Neural progenitor cell (in vitro differentiated cells): Measurements from ENCODE around the gene DOCK11. TPM values are rescaled to one million over a fixed set of nuclear protein-coding genes. Genes with fewer than 3 reads are reported as not detected.

Source experiments
- DNase-seq: peaks from one replicate; pipeline ENCODE4 v3.0.0-alpha.2; 2016; ENCODE audit warnings: low spot score
- H2AFZ ChIP-seq: fragments of 200-600 bp; sonication (generic); replicated peaks from 2 replicates; pipeline ENCODE4 v1.6.1; 2016; ENCODE audit warnings: antibody characterized with exemption
- H3F3A ChIP-seq: fragments of 200-600 bp; sonication (generic); 2 replicates; pipeline ENCODE4 v1.6.1; 2016; ENCODE audit warnings: antibody characterized with exemption, low read depth
- H3K27ac ChIP-seq: fragments of 200-600 bp; sonication (generic); 2 replicates; pipeline ENCODE4 v1.5.1; 2016; ENCODE audit warnings: mild to moderate bottlenecking
- H3K27me3 ChIP-seq: fragments of 200-600 bp; sonication (generic); 2 replicates; pipeline ENCODE4 v1.6.1; 2016; ENCODE audit warnings: mild to moderate bottlenecking, moderate library complexity
- H3K36me3 ChIP-seq: fragments of 200-600 bp; sonication (generic); 2 replicates; pipeline ENCODE4 v1.5.1; 2016
- H3K4me1 ChIP-seq: fragments of 200-600 bp; sonication (generic); 2 replicates; pipeline ENCODE4 v1.6.1; 2016; ENCODE audit warnings: mixed run types
- H3K4me2 ChIP-seq: fragments of 200-600 bp; sonication (generic); 2 replicates; pipeline ENCODE4 v1.6.1; 2016
- H3K4me3 ChIP-seq: fragments of 200-600 bp; sonication (generic); 2 replicates; pipeline ENCODE4 v1.5.1; 2016
- H3K79me2 ChIP-seq: fragments of 200-600 bp; sonication (generic); 2 replicates; pipeline ENCODE4 v1.6.1; 2016; ENCODE audit warnings: low read depth
- H3K9ac ChIP-seq: fragments of 200-600 bp; sonication (generic); 2 replicates; pipeline ENCODE4 v1.6.1; 2016
- H3K9me3 ChIP-seq: fragments of 200-600 bp; sonication (generic); 2 replicates; pipeline ENCODE4 v1.5.1; 2016; ENCODE audit warnings: low read depth
- H4K20me1 ChIP-seq: fragments of 200-600 bp; sonication (generic); 2 replicates; pipeline ENCODE4 v1.6.1; 2016; ENCODE audit warnings: low read depth
- H3K27ac Mint-ChIP-seq: 3 replicates; pipeline ENCODE4 v1.8.0; 2021; ENCODE audit warnings: mixed read lengths
- H3K27me3 Mint-ChIP-seq: 2 replicates; pipeline ENCODE4 v1.8.0; 2022; ENCODE audit warnings: low read depth, mild to moderate bottlenecking, inconsistent platforms, moderate library complexity, mixed read lengths; ENCODE audit not compliant: insufficient read depth
- H3K36me3 Mint-ChIP-seq: 3 replicates; pipeline ENCODE4 v1.8.0; 2021; ENCODE audit warnings: mixed read lengths
- H3K4me1 Mint-ChIP-seq: 3 replicates; pipeline ENCODE4 v1.8.0; 2021; ENCODE audit warnings: mixed read lengths
- H3K4me3 Mint-ChIP-seq: 3 replicates; pipeline ENCODE4 v1.8.0; 2021; ENCODE audit warnings: mild to moderate bottlenecking, moderate library complexity, mixed read lengths
- H3K9me3 Mint-ChIP-seq: 3 replicates; pipeline ENCODE4 v1.8.0; 2020; ENCODE audit warnings: mixed read lengths
- CTCF ChIP-seq: fragments of 200-600 bp; sonication (generic); IDR thresholded peaks from 2 replicates; pipeline ENCODE4 v1.5.1; 2017; ENCODE audit warnings: antibody characterized with exemption, mild to moderate bottlenecking
- EZH2 ChIP-seq: fragments of 200-600 bp; sonication (generic); IDR thresholded peaks from 2 replicates; pipeline ENCODE4 v1.6.1; 2017; ENCODE audit warnings: antibody characterized with exemption, mild to moderate bottlenecking, moderate library complexity
- EZH2phosphoT487 ChIP-seq: fragments of 200-600 bp; sonication (generic); IDR thresholded peaks from 2 replicates; pipeline ENCODE4 v1.6.1; 2017; ENCODE audit warnings: antibody characterized with exemption
- total RNA-seq: library from RNA; depleted of rRNA; stranded (reverse); fragments of >200 nt; gene quantifications from 2 replicates; pipeline ENCODE4 v1.2.3, GENCODE V29; 2015; ENCODE audit warnings: low replicate concordance

Gene DOCK11
- total RNA-seq, 1 donor from 2014 or later: 20.9 TPM

- Mint-ChIP-seq H3K4me3 (no peak overlapping the region), H3K36me3 (peaks cover 22% of the 10 kb centered on the region), H3K27ac (no peak overlapping the region), H3K9me3 (no peaks in the 10 kb centered on the region), H3K27me3 (no peaks in the 10 kb centered on the region), H3K4me1 (peaks cover 3% of the 10 kb centered on the region)
- Histone ChIP-seq H3K4me1 (peaks cover 5% of the 10 kb centered on the region), H2AFZ (no peak overlapping the region), H3K27ac (no peak overlapping the region), H3K36me3 (no peaks in the 10 kb centered on the region), H3K9ac (no peak overlapping the region), H3K4me2 (no peak overlapping the region), H3F3A (no peaks in the 10 kb centered on the region), H3K4me3 (no peak overlapping the region), H3K27me3 (no peaks in the 10 kb centered on the region), H4K20me1 (no peaks in the 10 kb centered on the region), H3K9me3 (no peaks in the 10 kb centered on the region), H3K79me2 (no peaks in the 10 kb centered on the region)
- TF ChIP-seq CTCF: no peak
- no peak for TF ChIP-seq EZH2
- TF ChIP-seq EZH2phosphoT487: no peak
- peak; percentile 6 for DNase-seq
Observed at GRCh38 chrX:118594697-118595420, 99.2 kb downstream of the DOCK11 start.

- Histone ChIP-seq H2AFZ (no peak overlapping the region), H4K20me1 (no peaks in the 10 kb centered on the region), H3K79me2 (no peaks in the 10 kb centered on the region), H3K27me3 (no peaks in the 10 kb centered on the region), H3K36me3 (no peaks in the 10 kb centered on the region), H3K4me1 (peaks cover 5% of the 10 kb centered on the region), H3K9ac (no peak overlapping the region), H3K4me2 (no peak overlapping the region), H3K4me3 (no peak overlapping the region), H3F3A (no peaks in the 10 kb centered on the region), H3K27ac (no peak overlapping the region), H3K9me3 (no peaks in the 10 kb centered on the region)
- Mint-ChIP-seq H3K36me3 (peaks cover 20% of the 10 kb centered on the region), H3K4me3 (no peak overlapping the region), H3K4me1 (peaks cover 3% of the 10 kb centered on the region), H3K9me3 (no peaks in the 10 kb centered on the region), H3K27ac (no peak overlapping the region), H3K27me3 (no peaks in the 10 kb centered on the region)
- no peak for DNase-seq
- TF ChIP-seq EZH2: no peak
- TF ChIP-seq CTCF: no peak
- TF ChIP-seq EZH2phosphoT487: no peak
Observed at GRCh38 chrX:118595501-118596042, 100.0 kb downstream of the DOCK11 start.

- Mint-ChIP-seq H3K9me3 (no peaks in the 10 kb centered on the region), H3K4me3 (no peak overlapping the region), H3K4me1 (peaks cover 3% of the 10 kb centered on the region), H3K27ac (no peak overlapping the region), H3K36me3 (peaks cover 14% of the 10 kb centered on the region), H3K27me3 (peaks cover 2% of the 10 kb centered on the region)
- no peak for DNase-seq
- Histone ChIP-seq H3F3A (no peaks in the 10 kb centered on the region), H3K4me2 (no peak overlapping the region), H3K4me3 (no peak overlapping the region), H3K27me3 (no peaks in the 10 kb centered on the region), H3K27ac (no peak overlapping the region), H3K9ac (no peak overlapping the region), H3K36me3 (no peaks in the 10 kb centered on the region), H2AFZ (no peak overlapping the region), H4K20me1 (no peaks in the 10 kb centered on the region), H3K79me2 (no peaks in the 10 kb centered on the region), H3K9me3 (no peaks in the 10 kb centered on the region), H3K4me1 (peaks cover 5% of the 10 kb centered on the region)
- TF ChIP-seq CTCF (no peak), EZH2phosphoT487 (no peak), EZH2 (no peak)
Observed at GRCh38 chrX:118596390-118596789, 100.8 kb downstream of the DOCK11 start.
